Epithelial cell of proximal tubule (primary cell): Measurements from ENCODE around the gene ARHGEF4. TPM values are rescaled to one million over a fixed set of nuclear protein-coding genes. Genes with fewer than 3 reads are reported as not detected.

ENCODE experiments used
- DNase-seq: peaks from one replicate; pipeline ENCODE4 v3.0.0-alpha.2; 2011; ENCODE audit warnings: low read depth
- H3K4me3 ChIP-seq: 2 replicates; pipeline ENCODE4 v1.5.1; 2011; ENCODE audit warnings: low read depth, mild to moderate bottlenecking, low read length
- CTCF ChIP-seq: conservative IDR thresholded peaks from 2 replicates; pipeline ENCODE4 v1.5.1; 2012; ENCODE audit warnings: low read depth, mild to moderate bottlenecking, low read length
- total RNA-seq: library from RNA; depleted of rRNA; stranded (reverse); fragments of >200 nt; gene quantifications from 2 replicates; pipeline ENCODE4 v1.2.3, GENCODE V29; 2015

Gene ARHGEF4
- total RNA-seq, 1 donor from 2014 or later, result 2.1 TPM

- TF ChIP-seq CTCF, result no peak
- no peak for DNase-seq
- H3K4me3 ChIP-seq, result no peak overlapping the region
These were observed 72.1 kb downstream of the ARHGEF4 start for GRCh38 chr2:130908832-130909231.

GRCh38 chr2:130910931-130911330, 74.2 kb downstream of the ARHGEF4 start:
- no peak overlapping the region for H3K4me3 ChIP-seq
- no peak for DNase-seq
- no peak for TF ChIP-seq CTCF

- no peak for TF ChIP-seq CTCF
- no peak for DNase-seq
- H3K4me3 ChIP-seq, result no peak overlapping the region
These were observed 74.8 kb downstream of the ARHGEF4 start for GRCh38 chr2:130911482-130911881.

- TF ChIP-seq CTCF, result no peak
- no peak overlapping the region for H3K4me3 ChIP-seq
- no peak for DNase-seq
These were observed 75.3 kb downstream of the ARHGEF4 start for GRCh38 chr2:130911996-130912395.

GRCh38 chr2:130912471-130912870, 75.8 kb downstream of the ARHGEF4 start:
- H3K4me3 ChIP-seq, result no peak overlapping the region
- no peak for TF ChIP-seq CTCF
- no peak for DNase-seq

- no peak for TF ChIP-seq CTCF
- no peak overlapping the region for H3K4me3 ChIP-seq
- no peak for DNase-seq
These were observed 77.2 kb downstream of the ARHGEF4 start for GRCh38 chr2:130913891-130914290.

- DNase-seq, result no peak
- no peak for TF ChIP-seq CTCF
- no peak overlapping the region for H3K4me3 ChIP-seq
These were observed 78.4 kb downstream of the ARHGEF4 start for GRCh38 chr2:130915149-130915548.
